SK-N-SH treated with all-trans-retinoic acid at 6 μM for 48 hours (cell line): Measurements from ENCODE around the gene PIM1.

ENCODE experiments used
- ATAC-seq: fragments of 200-7000 bp; cut with Tn5 transposase; 3 replicates; pipeline ENCODE4 v1.9.1; 2020; ENCODE audit warnings: mild to moderate bottlenecking, moderate library complexity
- ARNTL ChIP-seq: fragments of 450-650 bp; formaldehyde crosslinking; IDR thresholded peaks from 2 replicates; pipeline ENCODE4 v1.5.0; 2020; ENCODE audit warnings: low read depth, mild to moderate bottlenecking, moderate library complexity, borderline replicate concordance
- CREB5 ChIP-seq: fragments of 250-450 bp; sonication (Bioruptor Pico); IDR thresholded peaks from 2 replicates; pipeline ENCODE4 v1.5.1; 2020; ENCODE audit warnings: low read depth, mild to moderate bottlenecking, moderate library complexity
- CSDC2 ChIP-seq: fragments of 250-450 bp; sonication (Bioruptor Pico); IDR thresholded peaks from 2 replicates; pipeline ENCODE4 v1.5.0; 2020; ENCODE audit warnings: mild to moderate bottlenecking, moderate library complexity
- ESRRG ChIP-seq: fragments of 250-450 bp; sonication (Bioruptor Pico); IDR thresholded peaks from 2 replicates; pipeline ENCODE4 v1.6.1; 2021; ENCODE audit warnings: mild to moderate bottlenecking
- GLIS3 ChIP-seq: fragments of 250-450 bp; sonication (Bioruptor Pico); IDR thresholded peaks from 2 replicates; pipeline ENCODE4 v1.5.0; 2020; ENCODE audit warnings: mild to moderate bottlenecking, moderate library complexity
- PATZ1 ChIP-seq: fragments of 250-450 bp; sonication (Bioruptor Pico); IDR thresholded peaks from 2 replicates; pipeline ENCODE4 v1.8.0; 2020; ENCODE audit warnings: mild to moderate bottlenecking, moderate library complexity, borderline replicate concordance
- POU6F1 ChIP-seq: fragments of 250-450 bp; sonication (Bioruptor Pico); IDR thresholded peaks from 2 replicates; pipeline ENCODE4 v1.8.0; 2021; ENCODE audit warnings: low read depth, mild to moderate bottlenecking, moderate library complexity, borderline replicate concordance
- PPARA ChIP-seq: fragments of 250-450 bp; sonication (Bioruptor Pico); IDR thresholded peaks from 2 replicates; pipeline ENCODE4 v1.5.0; 2020; ENCODE audit warnings: mild to moderate bottlenecking, borderline replicate concordance
- SNAI2 ChIP-seq: fragments of 250-450 bp; sonication (Bioruptor Pico); IDR thresholded peaks from 2 replicates; pipeline ENCODE4 v1.5.0; 2020; ENCODE audit warnings: mild to moderate bottlenecking, moderate library complexity
- TSHZ2 ChIP-seq: fragments of 250-450 bp; sonication (Bioruptor Pico); IDR thresholded peaks from 2 replicates; pipeline ENCODE4 v1.5.0; 2020; ENCODE audit warnings: mild to moderate bottlenecking, moderate library complexity
- ZFP3 ChIP-seq: fragments of 250-450 bp; sonication (Bioruptor Pico); IDR thresholded peaks from 2 replicates; pipeline ENCODE4 v1.5.0; 2020; ENCODE audit warnings: mild to moderate bottlenecking, moderate library complexity
- ZFP30 ChIP-seq: fragments of 450-650 bp; formaldehyde crosslinking; IDR thresholded peaks from 2 replicates; pipeline ENCODE4 v1.5.0; 2022; ENCODE audit warnings: mild to moderate bottlenecking, moderate library complexity
- ZNF565 ChIP-seq: fragments of 450-650 bp; formaldehyde crosslinking; conservative IDR thresholded peaks from 2 replicates; pipeline ENCODE4 v1.5.0; 2020; ENCODE audit warnings: low read depth, mild to moderate bottlenecking, moderate library complexity
- ZNF70 ChIP-seq: fragments of 450-650 bp; formaldehyde crosslinking; IDR thresholded peaks from 2 replicates; pipeline ENCODE4 v1.5.0; 2020; ENCODE audit warnings: mild to moderate bottlenecking, moderate library complexity

PIM1 gene

GRCh38 chr6:37207903-37208456 lies 38.0 kb downstream of the PIM1 start (continued):
- no peak for TF ChIP-seq TSHZ2 (CRISPR knock-in tag)
- TF ChIP-seq PATZ1 (CRISPR knock-in tag) = no peak
- TF ChIP-seq, all 23 proteins: peak for 0

- TF ChIP-seq ZFP3 (CRISPR knock-in tag) (no peak), SNAI2 (CRISPR knock-in tag) (no peak), TSHZ2 (CRISPR knock-in tag) (no peak), CSDC2 (CRISPR knock-in tag) (no peak), ARNTL (CRISPR knock-in tag) (no peak)
- TF ChIP-seq, all 23 proteins: peak for 0
- no peak for ATAC-seq
Measured at GRCh38 chr6:37208793-37209192, 38.8 kb downstream of the PIM1 start.

GRCh38 chr6:37209461-37210205 lies 39.7 kb downstream of the PIM1 start:
- no peak for TF ChIP-seq ZNF565 (CRISPR knock-in tag)
- no peak for TF ChIP-seq ESRRG
- TF ChIP-seq PPARA = no peak
- no peak for TF ChIP-seq ZFP30 (CRISPR knock-in tag)
- TF ChIP-seq POU6F1 (CRISPR knock-in tag) = no peak
- TF ChIP-seq CREB5 (CRISPR knock-in tag) = no peak
- no peak for TF ChIP-seq GLIS3
- TF ChIP-seq TSHZ2 (CRISPR knock-in tag) = no peak
- no peak for TF ChIP-seq ARNTL (CRISPR knock-in tag)
- TF ChIP-seq ZNF70 (CRISPR knock-in tag) = no peak
- ATAC-seq = no peak
